Right lobe of liver (tissue), 6 donors: ENCODE measurements around the gene PSEN2. TPM values are rescaled to one million over a fixed set of nuclear protein-coding genes. Genes with fewer than 3 reads are reported as not detected.

ENCODE experiments used
- ATAC-seq, 4 donors: fragments of 200-7000 bp; cut with Tn5 transposase; one replicate each; pipeline ENCODE4 v1.9.1; 2020; ENCODE audit warnings: mild to moderate bottlenecking in 4 of 4, moderate library complexity in 4 of 4
- DNase-seq, 3 donors: peaks; one replicate each; pipeline ENCODE4 v3.0.0-alpha.2; 2020
- H3K27ac ChIP-seq, 3 donors: fragments of 200-600 bp; one replicate each; pipeline ENCODE4 v1.8.0; 2022
- H3K27me3 ChIP-seq, 2 donors: fragments of 200-600 bp; one replicate each; pipeline ENCODE4 v1.8.0; 2022
- H3K36me3 ChIP-seq, 4 donors: fragments of 200-600 bp; sonication (generic) in 1 of 4; one replicate each; pipeline versions ENCODE4 v1.5.1 to v1.8.0; 2017 to 2022; ENCODE audit warnings: control low read depth in 1 of 4
- H3K4me1 ChIP-seq, 4 donors: fragments of 200-600 bp; sonication (generic) in 1 of 4; one replicate each; pipeline versions ENCODE4 v1.5.1 to v1.8.0; 2017 to 2022; ENCODE audit warnings: control low read depth in 1 of 4
- H3K4me3 ChIP-seq, 3 donors: fragments of 200-600 bp; one replicate each; pipeline ENCODE4 v1.8.0; 2022
- H3K9me3 ChIP-seq, 4 donors: fragments of 200-600 bp; sonication (generic) in 1 of 4; one replicate each; pipeline versions ENCODE4 v1.5.1 to v1.8.0; 2017 to 2022; ENCODE audit warnings: control low read depth in 1 of 4
- POLR2A ChIP-seq: fragments of 450-650 bp; IDR thresholded peaks from one replicate; pipeline ENCODE4 v1.6.1; 2017; ENCODE audit warnings: antibody characterized with exemption, mild to moderate bottlenecking
- WGBS: methylation state at CpG from one replicate; pipeline ENCODE4 v1.1.6; 2018; ENCODE audit warnings: low coverage, low lambda C conversion rate; ENCODE audit not compliant: insufficient coverage; ENCODE audit errors: missing lambda C conversion rate; 5-methylcytosine and 5-hydroxymethylcytosine counted together
- intact Hi-C, 2 donors: fragments of 100-400 bp; cut with DNase I; formaldehyde crosslinking; loops; one replicate each; pipeline versions ENCODE4 v1.11.2 to v1.14.1; 2022
- total RNA-seq, 6 experiments: library from RNA; depleted of rRNA in 2 of 6; stranded (reverse); fragments of >200 nt in 2 of 6; fragmentation: NEBNext Ultra II Directional in 3 of 6; extraction: Animal tissue kit (Norgen Biotek cat#: 25700) in 3 of 6; gene quantifications; one replicate each; pipeline versions ENCODE4 v1.1.0 to v1.2.4, GENCODE V29; 2016 to 2023
- TF ChIP-seq, protein P1 (sequence below), 4 donors: fragments of 200-600 bp in 3 of 4; fragments of 450-650 bp in 1 of 4; IDR thresholded peaks; one replicate each; pipeline versions ENCODE4 v1.5.1 to v1.8.0; 2016 to 2022; ENCODE audit warnings: antibody characterized with exemption in 4 of 4, mild to moderate bottlenecking in 2 of 4
- donor health status: DM: no; HTN: yes; CAD: no.
- donor health status: DM: no; HTN: no; CAD: no.
- donor health status: DM: no; HTN: no; CAD: no.
- donor health status: DM: no; HTN: yes; CAD: no.
- donor health status: DM: no; HTN: yes; CAD: no.

The PSEN2 gene
- total RNA-seq, 6 experiments from 2014 or later, result 11.8 to 22.7 (median 15.7) TPM

DNA sequence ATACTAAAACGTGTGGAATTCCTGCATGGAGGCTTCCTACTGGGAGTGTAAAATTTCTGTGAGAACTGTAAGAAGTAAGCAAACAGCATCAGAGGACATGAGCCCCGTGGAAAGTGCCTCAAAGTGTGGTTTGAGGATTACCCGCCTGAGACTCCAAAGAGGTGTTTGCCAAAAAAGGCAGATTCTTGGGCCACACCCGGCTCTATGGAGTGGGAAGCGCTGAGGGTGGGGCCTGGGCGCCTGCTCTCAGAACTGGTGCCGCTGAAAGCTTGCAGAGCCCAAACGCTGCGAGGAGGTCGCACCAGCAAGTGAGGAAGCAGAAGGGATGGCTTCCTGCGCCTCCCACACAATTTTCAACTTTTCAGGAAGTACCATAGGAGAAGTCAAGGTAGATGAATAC, 43.0 kb upstream of the PSEN2 start:
- DNase-seq (peak in 1 of 3 donors; percentile 31), ATAC-seq (peak; percentile 28 to 44 (median 39))
- intact Hi-C loops, result loop anchor here (5.0 to 10.0 kb wide), 2 partner anchors 183 to 190 kb away; no protein-coding TSS in a partner anchor
- Histone ChIP-seq H3K9me3 (no peaks in the 10 kb centered on the region), H3K27ac (peak overlapping the region in 1 of 3 donors; percentile 9), H3K27me3 (no peaks in the 10 kb centered on the region), H3K4me3 (no peak overlapping the region), H3K4me1 (no peaks in the 10 kb centered on the region), H3K36me3 (no peaks in the 10 kb centered on the region)
- 49% methylated on average over 4 of the region's 11 CpGs for WGBS
- no peak for TF ChIP-seq POLR2A
- TF ChIP-seq, protein P1, sequence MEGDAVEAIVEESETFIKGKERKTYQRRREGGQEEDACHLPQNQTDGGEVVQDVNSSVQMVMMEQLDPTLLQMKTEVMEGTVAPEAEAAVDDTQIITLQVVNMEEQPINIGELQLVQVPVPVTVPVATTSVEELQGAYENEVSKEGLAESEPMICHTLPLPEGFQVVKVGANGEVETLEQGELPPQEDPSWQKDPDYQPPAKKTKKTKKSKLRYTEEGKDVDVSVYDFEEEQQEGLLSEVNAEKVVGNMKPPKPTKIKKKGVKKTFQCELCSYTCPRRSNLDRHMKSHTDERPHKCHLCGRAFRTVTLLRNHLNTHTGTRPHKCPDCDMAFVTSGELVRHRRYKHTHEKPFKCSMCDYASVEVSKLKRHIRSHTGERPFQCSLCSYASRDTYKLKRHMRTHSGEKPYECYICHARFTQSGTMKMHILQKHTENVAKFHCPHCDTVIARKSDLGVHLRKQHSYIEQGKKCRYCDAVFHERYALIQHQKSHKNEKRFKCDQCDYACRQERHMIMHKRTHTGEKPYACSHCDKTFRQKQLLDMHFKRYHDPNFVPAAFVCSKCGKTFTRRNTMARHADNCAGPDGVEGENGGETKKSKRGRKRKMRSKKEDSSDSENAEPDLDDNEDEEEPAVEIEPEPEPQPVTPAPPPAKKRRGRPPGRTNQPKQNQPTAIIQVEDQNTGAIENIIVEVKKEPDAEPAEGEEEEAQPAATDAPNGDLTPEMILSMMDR (IDR thresholded peaks at IDR 0.05), result no peak

DNA sequence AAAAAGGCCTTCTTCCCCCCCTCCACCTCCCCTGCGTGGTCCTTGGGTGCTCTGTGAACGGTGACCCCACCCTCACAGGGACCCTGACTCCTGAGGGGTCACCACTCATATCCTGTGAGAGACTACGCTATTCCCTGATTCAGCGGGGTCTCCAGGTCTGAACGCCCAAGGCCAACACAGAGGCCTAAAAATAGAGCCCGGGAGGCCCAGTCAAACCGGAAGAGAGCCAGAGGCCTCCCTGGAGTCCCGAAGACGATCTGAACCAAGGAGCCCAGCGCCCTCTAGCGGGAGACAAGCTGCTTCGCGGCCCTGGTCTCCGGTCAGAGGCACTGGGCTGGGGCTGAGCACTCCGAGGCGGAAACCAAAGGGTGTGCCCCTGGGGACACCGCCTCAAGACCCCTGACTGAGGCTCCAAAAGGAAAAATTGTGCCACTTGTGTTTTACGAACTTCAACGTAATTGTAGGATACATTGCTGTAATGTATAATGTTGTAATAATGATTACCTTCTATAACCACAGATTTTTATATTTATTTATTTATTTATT, 42.4 kb upstream of the PSEN2 start:
- no peaks in the 10 kb centered on the region for H3K36me3 ChIP-seq
- no peaks in the 10 kb centered on the region for H3K27me3 ChIP-seq
- TF ChIP-seq, protein P1 (IDR thresholded peaks at IDR 0.05), result peak; percentile 90 to 97 (median 95)
- TF ChIP-seq POLR2A, result no peak
- WGBS, result 10% methylated on average over 18 of the region's 19 CpGs
- H3K4me3 ChIP-seq, result no peak overlapping the region
- DNase-seq, result peak; percentile 92 to 93 (median 92)
- H3K27ac ChIP-seq, result peak overlapping the region in 2 of 3 donors; percentile 9 to 63
- peak; percentile 98 to 99 (median 98) for ATAC-seq
- intact Hi-C loops, result loop anchor here (5.0 to 10.0 kb wide), 2 partner anchors 183 to 191 kb away; no protein-coding TSS in a partner anchor
- no peaks in the 10 kb centered on the region for H3K4me1 ChIP-seq
- no peaks in the 10 kb centered on the region for H3K9me3 ChIP-seq

DNA sequence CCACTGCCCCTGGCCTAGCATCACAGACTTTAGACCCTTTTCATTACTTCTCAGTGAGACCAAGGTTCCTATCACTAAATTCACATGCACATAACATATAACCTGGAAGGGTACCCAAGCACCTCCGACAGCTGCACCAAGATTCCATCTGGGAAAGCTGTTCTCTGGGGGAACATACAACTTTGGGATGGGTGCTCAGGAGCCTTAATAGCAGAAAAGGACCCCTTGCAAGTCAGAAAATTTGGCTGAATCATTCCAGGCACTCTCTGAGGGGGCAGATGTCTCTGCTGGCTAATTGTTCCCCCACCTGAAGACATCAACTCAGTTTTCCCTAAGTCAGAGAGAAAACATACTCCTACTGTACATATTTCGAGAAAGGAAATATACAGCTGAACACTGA, 41.3 kb upstream of the PSEN2 start:
- no peaks in the 10 kb centered on the region for H3K4me1 ChIP-seq
- H3K9me3 ChIP-seq, result no peaks in the 10 kb centered on the region
- intact Hi-C loops, result loop anchor here (5.0 to 10.0 kb wide), 2 partner anchors 184 to 192 kb away; no protein-coding TSS in a partner anchor
- no peaks in the 10 kb centered on the region for H3K27me3 ChIP-seq
- 38% methylated on average over 2 of the region's 2 CpGs for WGBS
- H3K36me3 ChIP-seq, result no peaks in the 10 kb centered on the region
- peak in 1 of 3 donors; percentile 7 for DNase-seq
- H3K27ac ChIP-seq, result no peak overlapping the region
- ATAC-seq, result no peak
- no peak for TF ChIP-seq POLR2A
- TF ChIP-seq, protein P1 (IDR thresholded peaks at IDR 0.05), result no peak
- no peak overlapping the region for H3K4me3 ChIP-seq

DNA sequence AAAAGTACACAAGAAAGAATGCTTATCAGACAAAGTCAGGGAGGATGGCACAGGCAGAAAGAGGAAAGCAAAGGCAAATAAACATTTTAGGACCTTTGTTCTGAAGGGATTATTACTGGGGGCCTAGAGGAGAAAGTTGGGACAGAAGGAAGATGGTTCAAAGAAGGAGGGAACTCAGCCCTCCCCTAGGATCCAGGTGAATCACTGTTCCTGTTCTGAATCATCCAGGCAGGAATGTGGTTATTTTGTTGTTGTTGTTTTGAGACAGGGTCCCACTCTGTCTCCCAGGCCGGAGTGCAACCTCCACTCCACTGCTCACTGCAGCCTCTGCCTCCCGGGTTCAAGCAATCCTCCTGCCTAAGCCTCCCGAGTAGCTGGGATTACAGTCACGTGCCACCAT, 38.5 kb upstream of the PSEN2 start:
- TF ChIP-seq, protein P1 (IDR thresholded peaks at IDR 0.05), result no peak
- no peak for TF ChIP-seq POLR2A
- no CpG with 5 or more reads among the region's 4 CpGs for WGBS
- no peak for ATAC-seq
- Histone ChIP-seq H3K36me3 (no peaks in the 10 kb centered on the region), H3K27me3 (no peaks in the 10 kb centered on the region), H3K27ac (no peak overlapping the region), H3K4me1 (no peaks in the 10 kb centered on the region), H3K9me3 (no peaks in the 10 kb centered on the region), H3K4me3 (no peak overlapping the region)
- no peak for DNase-seq
- intact Hi-C loops, result no loop called here
